Esophagus squamous epithelium (tissue), 4 donors: Measurements from ENCODE around the gene TIMM21.

ENCODE experiments used
- CTCF ChIP-seq, 6 experiments: fragments of 450-650 bp in 4 of 6; fragments of 200-600 bp in 2 of 6; sonication (generic) in 2 of 6; IDR thresholded peaks; one replicate each; pipeline ENCODE4 v1.5.1; 2016 to 2019; ENCODE audit warnings: antibody characterized with exemption in 6 of 6, mild to moderate bottlenecking in 4 of 6, moderate library complexity in 4 of 6
- POLR2A ChIP-seq, 4 donors: fragments of 450-650 bp; IDR thresholded peaks; one replicate each; pipeline ENCODE4 v1.6.1; 2017; ENCODE audit warnings: antibody characterized with exemption in 4 of 4, mild to moderate bottlenecking in 4 of 4, moderate library complexity in 3 of 4

GRCh38 chr18:74154716-74155115, 6.4 kb downstream of the TIMM21 start:
- TF ChIP-seq CTCF (IDR thresholded peaks at IDR 0.05) (no peak), POLR2A (IDR thresholded peaks at IDR 0.05) (no peak)
